GM12872 (cell line): ENCODE data around the gene MMP11.
A peak's percentile ranks its signal among the peaks of the same experiment; 100 is the strongest.

Experiments
- TF ChIP-seq, protein P1 (sequence below): IDR thresholded peaks from 3 replicates; pipeline ENCODE4 v1.5.1; 2011; ENCODE audit warnings: low read depth, mild to moderate bottlenecking, low read length, moderate library complexity; ENCODE audit not compliant: insufficient read depth

The MMP11 gene

DNA sequence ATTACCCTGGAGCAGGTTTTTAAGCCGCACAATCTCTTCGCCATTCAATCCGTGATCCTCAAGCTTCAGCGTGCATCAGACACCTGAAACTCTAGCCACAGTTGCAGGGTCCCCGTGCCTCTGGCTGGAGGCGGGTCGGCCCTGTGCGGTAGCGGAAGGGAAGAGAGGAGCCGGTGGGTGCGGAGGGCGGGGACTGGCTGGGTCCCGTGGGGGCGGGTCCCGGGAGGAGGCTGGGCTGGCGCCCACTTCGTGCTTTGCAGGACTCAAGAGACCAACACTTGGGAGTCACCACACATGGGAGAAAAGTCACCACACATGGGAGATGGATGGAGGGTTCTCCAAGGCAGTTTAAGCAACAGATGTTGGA, 9.1 kb upstream of the MMP11 start:
- TF ChIP-seq, protein P1, sequence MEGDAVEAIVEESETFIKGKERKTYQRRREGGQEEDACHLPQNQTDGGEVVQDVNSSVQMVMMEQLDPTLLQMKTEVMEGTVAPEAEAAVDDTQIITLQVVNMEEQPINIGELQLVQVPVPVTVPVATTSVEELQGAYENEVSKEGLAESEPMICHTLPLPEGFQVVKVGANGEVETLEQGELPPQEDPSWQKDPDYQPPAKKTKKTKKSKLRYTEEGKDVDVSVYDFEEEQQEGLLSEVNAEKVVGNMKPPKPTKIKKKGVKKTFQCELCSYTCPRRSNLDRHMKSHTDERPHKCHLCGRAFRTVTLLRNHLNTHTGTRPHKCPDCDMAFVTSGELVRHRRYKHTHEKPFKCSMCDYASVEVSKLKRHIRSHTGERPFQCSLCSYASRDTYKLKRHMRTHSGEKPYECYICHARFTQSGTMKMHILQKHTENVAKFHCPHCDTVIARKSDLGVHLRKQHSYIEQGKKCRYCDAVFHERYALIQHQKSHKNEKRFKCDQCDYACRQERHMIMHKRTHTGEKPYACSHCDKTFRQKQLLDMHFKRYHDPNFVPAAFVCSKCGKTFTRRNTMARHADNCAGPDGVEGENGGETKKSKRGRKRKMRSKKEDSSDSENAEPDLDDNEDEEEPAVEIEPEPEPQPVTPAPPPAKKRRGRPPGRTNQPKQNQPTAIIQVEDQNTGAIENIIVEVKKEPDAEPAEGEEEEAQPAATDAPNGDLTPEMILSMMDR, result no peak

DNA sequence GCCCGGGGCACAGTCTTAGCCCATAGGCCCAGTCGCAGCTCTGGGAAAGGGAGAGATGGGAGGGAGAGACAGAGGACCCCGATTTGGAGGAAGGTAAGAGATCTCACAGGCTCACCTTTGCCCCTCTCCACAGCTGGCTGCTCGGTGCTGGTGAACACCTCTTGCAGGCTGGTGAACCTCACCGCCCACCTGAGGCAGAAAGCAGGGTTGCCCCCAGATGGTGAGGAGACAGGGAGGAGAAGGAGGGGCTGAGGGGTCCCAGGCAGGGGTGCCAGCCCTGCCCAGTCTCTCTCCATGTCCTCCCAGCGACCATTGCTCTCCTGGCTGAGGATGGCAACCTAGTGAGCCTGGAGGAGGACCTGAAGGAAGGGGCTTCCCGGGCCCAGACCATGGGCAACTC, 8.7 kb upstream of the MMP11 start:
- TF ChIP-seq, protein P1, result no peak

DNA sequence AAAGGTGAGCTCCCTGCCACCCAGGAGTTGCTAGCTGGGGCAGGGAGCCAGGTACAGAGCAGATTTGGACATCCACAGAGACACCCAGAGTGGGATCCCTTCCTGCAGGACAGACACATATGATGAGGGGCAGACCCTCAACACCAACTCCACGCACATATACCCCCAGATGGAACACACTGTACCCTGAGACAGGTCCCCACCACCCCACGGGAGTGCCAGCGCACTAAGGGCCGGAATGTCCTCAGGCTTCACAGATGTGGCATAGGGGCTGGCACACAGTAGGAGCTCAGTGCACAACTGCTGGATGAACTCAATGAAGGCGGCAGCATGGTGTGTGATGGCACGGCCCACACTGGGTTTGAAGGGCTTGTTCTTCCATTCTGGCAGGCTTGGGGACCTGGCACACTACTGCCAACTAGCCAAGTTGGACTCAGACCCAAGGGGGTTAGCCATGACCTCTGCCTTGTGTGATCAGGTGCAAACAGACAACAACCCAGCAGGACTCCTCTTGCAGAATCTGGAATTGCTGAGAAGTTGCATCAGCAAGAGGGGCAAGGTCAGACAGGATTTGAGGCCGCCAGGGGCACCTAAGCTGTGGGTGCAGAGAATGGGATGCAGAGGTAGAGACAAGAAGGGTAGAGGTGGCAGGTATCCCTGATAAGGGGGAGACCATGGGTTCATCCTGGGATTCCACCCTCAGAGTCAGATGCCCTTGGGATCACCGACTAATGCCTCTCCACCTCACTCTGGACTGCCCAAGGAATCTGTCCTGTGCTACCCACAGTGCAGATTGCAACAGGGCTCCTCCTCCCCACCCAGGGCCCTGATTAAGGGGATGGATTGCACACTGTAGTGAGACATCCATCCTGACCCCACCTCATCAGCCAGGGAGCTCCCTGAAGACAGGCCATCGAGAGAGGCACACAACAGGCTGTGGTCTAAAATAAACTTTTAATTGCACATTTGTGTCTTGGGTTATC, 7.5 kb upstream of the MMP11 start:
- TF ChIP-seq, protein P1, result no peak

DNA sequence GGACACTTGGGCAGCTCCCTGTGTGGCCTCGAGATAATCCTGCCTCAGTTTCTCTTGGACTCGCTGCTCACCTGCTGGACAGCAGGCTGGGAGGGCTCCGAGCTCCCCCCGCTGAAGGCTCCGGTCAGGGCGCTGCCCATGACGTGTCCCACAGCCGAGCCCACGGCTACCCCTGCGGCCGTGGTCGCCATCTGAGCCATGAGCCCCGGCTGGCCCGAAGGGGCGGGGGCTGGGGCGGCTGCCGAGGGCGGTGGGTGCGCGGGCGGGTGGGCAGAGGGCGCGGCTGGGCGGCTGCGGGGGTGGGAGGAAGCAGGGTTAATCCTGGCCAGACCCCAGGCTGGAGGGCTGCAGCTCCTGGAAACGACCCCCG, 5.4 kb upstream of the MMP11 start:
- TF ChIP-seq, protein P1, result no peak

DNA sequence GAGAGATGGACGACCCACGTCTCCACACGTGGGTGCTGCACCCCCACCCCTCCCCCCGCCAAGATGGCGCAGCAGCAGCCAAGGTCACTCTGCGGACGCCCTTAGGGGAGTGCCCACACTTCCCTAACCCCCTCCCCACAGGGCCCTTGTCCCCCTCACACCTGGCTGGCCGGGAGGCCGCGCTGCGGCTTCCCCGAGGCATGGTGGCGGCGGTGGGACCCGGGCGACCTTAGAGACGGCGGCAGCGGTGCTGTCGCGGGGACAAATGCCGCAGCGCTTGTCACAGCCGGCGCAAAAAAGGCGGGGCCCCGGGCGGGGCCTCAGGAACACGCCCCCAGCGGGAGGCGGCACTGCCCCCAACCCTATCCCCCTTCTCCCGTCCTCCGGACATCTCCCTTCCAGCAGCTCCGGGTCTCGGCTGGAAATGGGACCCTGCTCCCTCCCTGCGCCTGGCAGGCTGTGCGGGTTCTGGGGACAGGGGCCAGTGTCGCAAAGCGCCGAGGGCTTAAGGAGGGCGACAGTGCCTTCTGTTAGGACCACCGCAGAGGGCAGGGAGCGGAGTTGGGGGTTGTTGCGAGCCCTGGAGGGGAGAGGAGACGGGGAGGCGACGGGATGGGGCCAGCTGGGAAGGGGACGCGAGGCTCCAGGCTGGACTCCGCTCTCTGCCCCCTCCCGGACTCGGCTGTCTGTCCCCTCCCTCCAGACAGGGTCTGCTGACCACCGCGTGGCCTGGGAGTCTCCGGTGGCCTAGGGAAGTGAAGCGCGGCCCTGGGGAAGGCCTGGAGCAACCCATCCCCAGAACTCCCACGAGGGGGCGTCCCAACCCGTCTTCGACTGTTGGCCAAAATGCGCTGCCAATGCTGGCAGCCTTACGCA, 4.7 kb upstream of the MMP11 start, which contains the start of gene CHCHD10:
Gene CHCHD10, minus strand, starts transcription at position 300 of the 876 bp plus-strand sequence. Its CDS starts 98 bp downstream, at position 202.
- TF ChIP-seq, protein P1, result peak; percentile 80

DNA sequence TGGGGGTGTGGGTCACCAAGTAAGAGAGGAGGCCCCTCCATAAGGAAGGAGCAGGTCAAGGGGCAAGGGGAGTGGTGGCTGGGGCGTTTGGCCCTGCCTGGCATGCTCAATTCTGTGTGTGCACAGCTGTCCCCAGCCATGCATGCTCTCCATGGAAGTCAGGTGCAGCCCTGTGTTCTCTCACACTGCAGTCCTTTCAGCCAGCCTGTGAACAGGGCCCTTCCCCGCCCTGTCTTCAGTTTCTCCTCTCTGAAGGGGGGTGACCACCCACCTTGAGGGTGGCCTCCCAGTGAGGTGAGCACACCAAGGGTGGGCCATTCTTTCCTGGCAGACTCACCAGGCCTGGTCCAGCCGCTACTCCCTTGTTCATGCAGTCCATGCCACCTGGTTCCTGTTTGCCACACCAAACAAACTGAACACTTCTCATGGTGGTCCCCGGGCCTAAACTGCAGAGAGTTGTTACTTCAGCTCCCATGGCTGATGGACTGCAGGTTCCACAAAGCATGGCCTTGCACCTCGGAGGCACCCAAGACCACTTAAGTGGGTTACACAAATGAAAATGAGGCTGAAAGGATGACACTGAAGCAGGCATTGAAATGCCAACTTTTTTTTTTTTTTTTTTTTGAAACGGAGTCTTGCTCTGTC, 3.2 kb upstream of the MMP11 start:
- TF ChIP-seq, protein P1, result no peak

DNA sequence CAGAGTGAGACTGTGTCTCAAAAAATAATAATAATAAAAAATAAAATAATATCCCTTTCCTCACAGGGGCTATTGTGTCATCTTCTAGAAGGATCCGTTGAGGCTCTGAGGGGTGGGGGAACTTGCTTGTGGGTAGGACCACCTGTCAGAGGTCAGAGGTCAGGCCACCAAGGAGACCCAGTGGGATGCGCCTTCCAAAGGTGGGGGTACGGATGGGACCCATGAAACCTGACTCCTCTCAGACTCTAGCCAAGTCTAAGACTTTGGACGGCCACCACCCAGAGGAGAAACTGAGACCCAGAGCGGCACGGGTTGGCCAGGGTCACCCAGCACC, 367 bp upstream of the MMP11 start:
- TF ChIP-seq, protein P1, result no peak
